Neural progenitor cell (in vitro differentiated cells): ENCODE data around the gene PLCB1.

Experiments
- EZH2phosphoT487 ChIP-seq: fragments of 200-600 bp; sonication (generic); IDR thresholded peaks from 2 replicates; pipeline ENCODE4 v1.6.1; 2017; ENCODE audit warnings: antibody characterized with exemption
- TF ChIP-seq, protein P1 (sequence below): fragments of 200-600 bp; sonication (generic); IDR thresholded peaks from 2 replicates; pipeline ENCODE4 v1.5.1; 2017; ENCODE audit warnings: antibody characterized with exemption, mild to moderate bottlenecking

DNA sequence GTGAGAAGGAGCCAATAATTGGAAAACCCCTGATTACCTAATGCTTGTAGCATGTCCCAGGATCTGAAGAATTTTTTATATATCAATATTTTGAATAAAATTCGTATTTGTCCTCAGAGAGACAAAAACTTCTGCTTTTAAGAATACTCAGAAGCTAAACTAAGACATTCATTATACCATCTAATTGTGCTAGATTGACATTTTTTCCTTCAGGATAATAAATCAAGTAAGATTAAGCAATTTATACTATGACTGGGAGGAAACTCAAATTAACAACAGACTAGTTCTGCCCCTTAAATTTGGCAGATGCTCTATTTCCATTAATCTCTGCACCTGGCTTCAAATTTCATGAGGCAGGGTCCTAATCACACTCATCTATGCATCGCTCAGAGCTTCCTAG is 291.4 kb downstream of the PLCB1 start:
- TF ChIP-seq, protein P1, sequence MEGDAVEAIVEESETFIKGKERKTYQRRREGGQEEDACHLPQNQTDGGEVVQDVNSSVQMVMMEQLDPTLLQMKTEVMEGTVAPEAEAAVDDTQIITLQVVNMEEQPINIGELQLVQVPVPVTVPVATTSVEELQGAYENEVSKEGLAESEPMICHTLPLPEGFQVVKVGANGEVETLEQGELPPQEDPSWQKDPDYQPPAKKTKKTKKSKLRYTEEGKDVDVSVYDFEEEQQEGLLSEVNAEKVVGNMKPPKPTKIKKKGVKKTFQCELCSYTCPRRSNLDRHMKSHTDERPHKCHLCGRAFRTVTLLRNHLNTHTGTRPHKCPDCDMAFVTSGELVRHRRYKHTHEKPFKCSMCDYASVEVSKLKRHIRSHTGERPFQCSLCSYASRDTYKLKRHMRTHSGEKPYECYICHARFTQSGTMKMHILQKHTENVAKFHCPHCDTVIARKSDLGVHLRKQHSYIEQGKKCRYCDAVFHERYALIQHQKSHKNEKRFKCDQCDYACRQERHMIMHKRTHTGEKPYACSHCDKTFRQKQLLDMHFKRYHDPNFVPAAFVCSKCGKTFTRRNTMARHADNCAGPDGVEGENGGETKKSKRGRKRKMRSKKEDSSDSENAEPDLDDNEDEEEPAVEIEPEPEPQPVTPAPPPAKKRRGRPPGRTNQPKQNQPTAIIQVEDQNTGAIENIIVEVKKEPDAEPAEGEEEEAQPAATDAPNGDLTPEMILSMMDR, result no peak
- TF ChIP-seq EZH2phosphoT487, result no peak
